Choroid plexus epithelial cell (primary cell): ENCODE measurements around the gene ADGRL3.

Source experiments
- DNase-seq: peaks from one replicate; pipeline ENCODE4 v3.0.0-alpha.2; 2010; ENCODE audit warnings: low read depth
- H3K4me3 ChIP-seq: 2 replicates; pipeline ENCODE4 v1.5.1; 2011; ENCODE audit warnings: low read depth, mild to moderate bottlenecking, control low read depth, low read length, moderate library complexity
- CTCF ChIP-seq: conservative IDR thresholded peaks from 2 replicates; pipeline ENCODE4 v1.5.1; 2011; ENCODE audit warnings: low read depth, mild to moderate bottlenecking, control low read depth, inconsistent platforms, low read length, moderate library complexity

The ADGRL3 gene

GRCh38 chr4:61799794-61800193, 599.7 kb downstream of the ADGRL3 start:
- no peak for DNase-seq
- TF ChIP-seq CTCF, result no peak
- no peak overlapping the region for H3K4me3 ChIP-seq

- no peak for TF ChIP-seq CTCF
- DNase-seq, result peak; percentile 9
- no peak overlapping the region for H3K4me3 ChIP-seq
Measured at GRCh38 chr4:61805227-61805626, 605.1 kb downstream of the ADGRL3 start.

- no peak for TF ChIP-seq CTCF
- H3K4me3 ChIP-seq, result no peak overlapping the region
- peak; percentile 22 for DNase-seq
Measured at GRCh38 chr4:61805979-61806378, 605.9 kb downstream of the ADGRL3 start.

GRCh38 chr4:61812171-61812570, 612.0 kb downstream of the ADGRL3 start:
- no peak overlapping the region for H3K4me3 ChIP-seq
- no peak for DNase-seq
- no peak for TF ChIP-seq CTCF

- no peak overlapping the region for H3K4me3 ChIP-seq
- DNase-seq, result no peak
- no peak for TF ChIP-seq CTCF
Measured at GRCh38 chr4:61817071-61817470, 616.9 kb downstream of the ADGRL3 start.

- no peak overlapping the region for H3K4me3 ChIP-seq
- no peak for DNase-seq
- no peak for TF ChIP-seq CTCF
Measured at GRCh38 chr4:61820136-61820535, 620.0 kb downstream of the ADGRL3 start.

GRCh38 chr4:61824454-61824853, 624.3 kb downstream of the ADGRL3 start:
- no peak for DNase-seq
- TF ChIP-seq CTCF, result no peak
- no peak overlapping the region for H3K4me3 ChIP-seq
